BJ (cell line): ENCODE results near the gene MYOM1. TPM values are rescaled to one million over a fixed set of nuclear protein-coding genes. Genes with fewer than 3 reads are reported as not detected.

Experiments
- CTCF ChIA-PET: fragments of 350-600 bp; formaldehyde crosslinking; extraction: SDS; loops from one replicate; lab custom pipeline; 2021; ENCODE audit warnings: antibody characterized with exemption, inconsistent platforms; lab: Yijun Ruan, JAX
- POLR2A ChIA-PET: fragments of 300-600 bp; sonication (Branson Sonifier 250); formaldehyde crosslinking; extraction: SDS; loops from one replicate; lab custom pipeline; 2021; ENCODE audit warnings: antibody characterized with exemption; lab: Charles Lee
- DNase-seq: peaks from one replicate; pipeline ENCODE4 v3.0.0-alpha.2; 2011; ENCODE audit warnings: low read depth
- H3K27me3 ChIP-seq: 2 replicates; pipeline ENCODE4 v1.6.0; 2011; ENCODE audit warnings: low read length; ENCODE audit not compliant: control insufficient read depth, insufficient read depth
- H3K36me3 ChIP-seq: 2 replicates; pipeline ENCODE4 v1.5.1; 2011; ENCODE audit warnings: low read length; ENCODE audit not compliant: control insufficient read depth, insufficient read depth
- H3K4me3 ChIP-seq: 2 replicates; pipeline ENCODE4 v1.5.1; 2011; ENCODE audit warnings: low read depth, mild to moderate bottlenecking, control low read depth, low read length
- CTCF ChIP-seq: IDR thresholded peaks from 2 replicates; pipeline ENCODE4 v1.5.1; 2011; ENCODE audit warnings: low read depth, mild to moderate bottlenecking, control low read depth, inconsistent platforms, low read length, moderate library complexity; ENCODE audit not compliant: insufficient read depth
- polyA plus RNA-seq: library from polyadenylated mRNA; depleted of rRNA; stranded (reverse); fragments of >200 nt; gene quantifications from 2 replicates; pipeline ENCODE4 v1.2.3, GENCODE V29; 2011

Gene MYOM1
- polyA plus RNA-seq, 1 experiment = 0.48 TPM

- CTCF ChIA-PET = interaction anchor here (0.6 to 2.8 kb wide), 5 partner anchors 11 to 822 kb away, joined by 3 to 11 read pairs (median 4); no protein-coding TSS in a partner anchor
- TF ChIP-seq CTCF = no peak
- no peak overlapping the region for H3K4me3 ChIP-seq
- DNase-seq = no peak
- no peaks in the 10 kb centered on the region for H3K36me3 ChIP-seq
- no peaks in the 10 kb centered on the region for H3K27me3 ChIP-seq
- POLR2A ChIA-PET = no interaction called here
Measured at GRCh38 chr18:3089579-3089978, 130.2 kb downstream of the MYOM1 start.

GRCh38 chr18:3088449-3088848, 131.3 kb downstream of the MYOM1 start:
- Histone ChIP-seq H3K27me3 (no peaks in the 10 kb centered on the region), H3K4me3 (no peak overlapping the region), H3K36me3 (no peaks in the 10 kb centered on the region)
- no peak for TF ChIP-seq CTCF
- POLR2A ChIA-PET = no interaction called here
- no peak for DNase-seq
- CTCF ChIA-PET = interaction anchor here (0.5 to 2.8 kb wide), 4 partner anchors 11 to 1587 kb away, joined by 3 to 11 read pairs (median 4); no protein-coding TSS in a partner anchor

GRCh38 chr18:3086871-3087270, 132.9 kb downstream of the MYOM1 start:
- H3K27me3 ChIP-seq = no peaks in the 10 kb centered on the region
- POLR2A ChIA-PET = no interaction called here
- no peak for TF ChIP-seq CTCF
- no peaks in the 10 kb centered on the region for H3K36me3 ChIP-seq
- DNase-seq = no peak
- CTCF ChIA-PET = interaction anchor here (0.7 to 1.7 kb wide), 3 partner anchors 10 to 42 kb away, joined by 3 to 4 read pairs (median 3); no protein-coding TSS in a partner anchor
- no peak overlapping the region for H3K4me3 ChIP-seq

- no peak for TF ChIP-seq CTCF
- no peaks in the 10 kb centered on the region for H3K36me3 ChIP-seq
- DNase-seq = no peak
- H3K4me3 ChIP-seq = no peak overlapping the region
- ChIA-PET CTCF (interaction anchor here (0.6 to 1.5 kb wide), 3 partner anchors 11 to 137 kb away, joined by 3 read pairs; no protein-coding TSS in a partner anchor), POLR2A (no interaction called here)
- no peaks in the 10 kb centered on the region for H3K27me3 ChIP-seq
Measured at GRCh38 chr18:3085612-3086011, 134.2 kb downstream of the MYOM1 start.

- POLR2A ChIA-PET = no interaction called here
- CTCF ChIA-PET = interaction anchor here (1.5 kb wide), 2 partner anchors 10 to 45 kb away, joined by 3 read pairs; no protein-coding TSS in a partner anchor
Measured at GRCh38 chr18:3084206-3084605, 135.6 kb downstream of the MYOM1 start.

More at GRCh38 chr18:3084206-3084605, 135.6 kb downstream of the MYOM1 start:
- no peak for DNase-seq
- Histone ChIP-seq H3K27me3 (no peaks in the 10 kb centered on the region), H3K36me3 (no peaks in the 10 kb centered on the region), H3K4me3 (no peak overlapping the region)
- TF ChIP-seq CTCF = no peak
